GM21367 (cell line): ENCODE measurements around the gene UBXN11.
A peak's percentile ranks its signal among the peaks of the same experiment; 100 is the strongest.

Experiments used
- ATAC-seq: cut with Tn5 transposase; IDR thresholded peaks from one replicate; pipeline ENCODE4 v1.9.1; 2021; ENCODE audit not compliant: unreplicated experiment

UBXN11 gene

GRCh38 chr1:26274801-26275425 is 31.5 kb downstream of the UBXN11 start:
- ATAC-seq: no peak

DNA sequence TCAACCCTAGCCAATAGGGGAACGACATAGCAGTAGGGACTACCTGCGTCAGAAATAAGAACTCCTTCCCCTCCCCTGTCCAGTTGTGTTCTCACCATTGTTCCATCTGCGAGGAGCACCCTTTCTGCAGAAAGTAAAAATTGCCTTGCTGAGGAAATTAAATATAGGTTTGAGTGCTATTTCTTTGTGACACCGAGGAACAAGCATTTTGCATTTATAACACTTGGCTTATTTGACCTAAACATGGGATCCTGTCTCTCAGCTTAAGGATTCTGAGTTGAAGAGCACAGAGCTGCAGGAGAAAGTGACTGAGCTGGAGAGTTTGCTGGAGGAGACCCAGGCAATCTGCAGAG is 37.3 kb downstream of the UBXN11 start:
- no peak for ATAC-seq

GRCh38 chr1:26268290-26269197 is 37.9 kb downstream of the UBXN11 start:
- no peak for ATAC-seq

GRCh38 chr1:26265405-26265804 is 41.0 kb downstream of the UBXN11 start:
- no peak for ATAC-seq

GRCh38 chr1:26263212-26263611 is 43.2 kb downstream of the UBXN11 start:
- no peak for ATAC-seq

GRCh38 chr1:26259578-26259977 is 46.9 kb downstream of the UBXN11 start:
- no peak for ATAC-seq

GRCh38 chr1:26259005-26259404 is 47.4 kb downstream of the UBXN11 start:
- no peak for ATAC-seq

DNA sequence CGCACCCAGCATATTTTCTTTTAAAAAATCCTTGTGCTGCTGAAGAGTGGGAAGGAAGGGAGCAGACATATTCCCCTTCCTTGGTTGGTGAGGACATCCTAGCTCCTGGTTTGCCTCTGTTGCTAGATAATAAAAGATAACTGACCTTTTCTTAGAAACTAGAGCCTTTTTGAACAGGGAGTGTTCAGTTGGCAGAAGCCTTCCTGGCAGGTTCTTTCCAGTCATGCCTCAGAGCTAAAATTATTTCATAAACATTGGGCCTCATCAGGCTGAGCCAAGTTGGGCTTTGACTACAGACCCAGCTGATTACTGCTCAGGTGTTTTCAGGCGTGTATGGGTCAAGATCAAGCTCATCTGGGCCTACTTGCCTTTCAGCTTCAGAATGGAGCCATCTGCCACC is 49.2 kb downstream of the UBXN11 start:
- no peak for ATAC-seq

DNA sequence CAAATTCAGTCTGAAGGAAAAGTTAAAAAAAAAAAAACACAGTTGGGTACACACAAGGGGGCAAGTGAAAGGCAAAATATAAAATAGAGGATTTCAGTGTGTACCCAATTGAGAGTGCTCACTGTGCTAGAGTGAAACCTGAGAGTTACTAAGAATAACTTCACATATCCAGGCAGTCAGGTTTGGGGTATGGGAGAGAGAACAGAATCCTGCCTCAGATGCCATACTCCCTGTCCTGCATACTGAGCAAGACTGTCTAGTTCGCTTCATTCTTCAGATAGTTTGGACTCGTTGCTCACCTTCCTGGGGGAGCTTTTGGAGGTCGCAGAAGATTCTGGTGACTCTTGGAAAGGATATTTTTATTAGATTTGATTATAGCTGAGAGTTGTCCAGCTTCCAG is 52.0 kb downstream of the UBXN11 start:
- ATAC-seq: no peak

DNA sequence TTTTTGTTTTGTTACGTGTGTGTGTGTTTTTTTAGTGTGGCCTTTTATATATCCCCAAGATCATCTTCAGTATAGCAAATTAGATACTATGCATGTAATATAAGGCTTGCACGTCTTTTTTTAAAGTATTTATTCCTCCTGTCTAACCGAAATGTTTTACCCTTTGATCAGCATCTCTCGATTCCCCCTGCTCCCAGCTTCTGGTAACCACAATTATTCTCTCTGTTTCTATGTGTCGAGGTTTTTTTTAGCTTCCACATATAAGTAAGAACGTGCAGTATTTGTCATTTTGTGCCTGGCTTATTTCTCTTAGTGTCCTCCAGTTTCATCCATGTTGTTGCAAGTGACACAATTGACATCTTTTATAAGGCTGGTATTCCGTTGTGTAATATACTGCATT is 53.7 kb downstream of the UBXN11 start:
- no peak for ATAC-seq

DNA sequence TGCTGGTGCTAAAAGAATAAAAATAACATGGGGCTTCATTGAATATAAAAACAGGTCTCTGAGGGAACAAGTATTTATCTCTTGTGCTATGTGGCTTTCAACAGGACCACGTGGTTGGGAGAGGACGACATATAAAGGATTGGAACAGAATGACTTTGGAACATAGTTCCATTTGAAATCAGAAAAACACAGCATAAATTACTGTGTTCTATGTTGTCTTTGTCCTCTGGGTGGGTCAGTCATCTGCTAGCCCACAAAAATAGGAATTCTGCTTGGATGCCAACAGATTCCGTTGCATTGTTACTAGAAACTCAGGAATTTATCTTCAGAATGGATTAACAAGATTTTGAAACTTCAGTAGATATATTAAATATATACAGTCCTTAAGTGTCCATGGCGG is 66.5 kb downstream of the UBXN11 start:
- no peak for ATAC-seq

DNA sequence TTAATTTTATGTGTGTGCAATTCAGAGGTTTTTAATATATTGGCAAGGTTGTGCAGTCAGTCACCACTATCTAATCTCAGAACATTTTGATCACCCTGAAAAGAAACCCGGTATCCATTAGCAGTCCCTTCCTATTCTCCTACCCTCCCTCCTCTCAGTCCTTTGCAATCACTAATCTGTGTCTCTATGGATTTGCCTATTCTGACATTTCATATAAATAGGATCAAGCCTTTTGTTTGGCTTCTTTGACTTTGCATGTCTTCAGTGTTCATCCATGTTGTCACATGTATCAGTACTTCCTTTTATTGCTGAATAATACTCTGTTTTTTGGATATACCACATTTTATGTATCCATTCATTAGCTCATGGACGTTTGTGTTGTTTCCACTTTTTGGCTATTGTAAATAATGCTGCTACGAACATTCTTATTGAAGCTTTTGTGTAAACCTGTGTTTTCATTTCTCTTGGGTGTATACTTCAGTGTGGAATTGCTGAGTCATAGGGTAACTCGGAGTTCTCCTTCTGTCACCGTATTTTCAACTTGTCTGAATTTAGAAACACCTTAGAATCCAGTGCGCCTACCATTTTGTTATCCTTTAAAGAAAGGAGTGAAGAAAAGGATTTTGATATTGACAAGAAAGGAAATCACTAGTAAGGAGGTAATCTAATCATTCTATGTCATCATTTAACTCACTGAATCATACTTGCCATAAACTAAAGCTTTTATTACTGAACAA is 69.0 kb downstream of the UBXN11 start:
- ATAC-seq: no peak

DNA sequence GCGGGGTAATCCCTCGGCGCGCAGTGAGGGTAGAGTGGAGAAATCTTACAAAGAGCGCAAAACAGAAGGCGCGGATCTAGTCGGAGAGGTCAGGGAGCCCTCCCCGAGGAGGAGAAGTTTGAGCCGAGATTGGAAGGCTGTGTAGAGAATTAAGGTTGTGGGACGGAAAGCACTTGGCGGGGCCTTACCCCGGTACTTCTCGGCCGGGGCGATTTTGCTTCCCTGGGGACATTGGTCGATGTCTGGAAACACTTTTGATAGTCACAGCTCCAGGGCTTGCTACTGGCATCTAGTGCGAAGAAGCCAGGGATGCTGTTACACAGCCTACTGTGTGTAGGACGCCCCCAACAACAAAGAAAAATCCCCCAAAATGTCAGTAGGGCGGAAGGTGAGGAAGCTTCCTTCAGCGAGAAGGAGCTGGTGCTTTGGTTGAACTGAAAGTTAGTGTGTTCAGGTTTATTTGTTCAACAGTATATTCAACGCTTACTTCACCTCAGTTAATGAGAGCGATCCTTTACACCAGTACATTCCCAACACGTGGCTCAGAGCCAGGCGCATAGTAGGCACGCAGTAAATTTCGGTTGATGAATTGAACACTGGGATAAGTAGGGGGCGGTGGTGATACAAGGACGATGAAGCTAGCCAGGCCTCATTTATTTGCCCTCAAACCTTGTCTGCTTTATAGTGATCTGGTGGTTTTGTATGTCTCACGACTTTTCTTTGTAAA is 71.6 kb downstream of the UBXN11 start:
- ATAC-seq: peak; percentile 4

DNA sequence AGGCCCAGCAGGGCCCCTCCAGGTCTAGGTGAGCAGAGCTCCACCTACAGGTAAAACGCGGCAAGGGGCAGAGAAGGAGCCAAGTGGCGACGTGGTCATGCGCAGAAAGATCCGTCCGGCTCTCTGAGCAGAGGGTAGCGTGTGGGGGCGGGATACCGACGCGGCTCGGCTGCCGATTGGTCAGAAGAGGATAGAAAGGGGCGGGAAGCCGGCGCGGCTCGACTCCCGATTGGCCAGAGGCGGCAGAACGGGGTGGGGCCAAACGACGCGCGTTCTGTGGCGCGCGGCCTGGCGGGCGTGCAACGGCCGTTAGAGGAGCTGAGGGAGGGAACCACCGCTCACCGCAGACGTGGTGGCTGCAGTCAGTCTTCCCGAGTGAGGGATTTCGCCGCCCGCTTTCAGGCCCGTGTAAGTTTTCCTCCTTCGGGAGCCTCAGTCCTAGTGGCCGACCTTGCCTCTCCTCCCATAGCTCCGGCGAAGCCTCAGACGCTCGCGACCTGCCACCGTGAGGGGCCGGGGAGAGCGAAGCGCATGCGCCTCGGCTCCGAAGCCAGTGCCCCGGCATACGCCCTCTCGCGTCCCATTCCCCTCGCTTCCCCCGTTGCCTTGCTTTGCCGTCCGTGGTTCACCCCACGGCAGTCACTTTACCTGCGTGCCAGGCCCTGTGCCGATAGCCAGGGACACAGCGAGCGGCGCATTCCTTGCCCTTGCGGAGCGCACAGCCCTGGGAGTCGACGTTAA is 72.4 kb downstream of the UBXN11 start, which contains the start of gene CEP85:
TSS of gene CEP85 (plus strand) at position 298 of the 741 bp plus-strand sequence. CDS start 5,584 bp downstream, outside the sequence.
- peak; percentile 80 for ATAC-seq
